ENCODE data around the gene MYH15. TPM values are rescaled to one million over a fixed set of nuclear protein-coding genes. Genes with fewer than 3 reads are reported as not detected.

MYH15 gene
- total and polyA plus RNA-seq, 2 of the 8 experiments (the other 6 are each of a cell fraction or from before 2014, with no cell fraction given), result under 0.01 TPM; not detected in 1

DNA sequence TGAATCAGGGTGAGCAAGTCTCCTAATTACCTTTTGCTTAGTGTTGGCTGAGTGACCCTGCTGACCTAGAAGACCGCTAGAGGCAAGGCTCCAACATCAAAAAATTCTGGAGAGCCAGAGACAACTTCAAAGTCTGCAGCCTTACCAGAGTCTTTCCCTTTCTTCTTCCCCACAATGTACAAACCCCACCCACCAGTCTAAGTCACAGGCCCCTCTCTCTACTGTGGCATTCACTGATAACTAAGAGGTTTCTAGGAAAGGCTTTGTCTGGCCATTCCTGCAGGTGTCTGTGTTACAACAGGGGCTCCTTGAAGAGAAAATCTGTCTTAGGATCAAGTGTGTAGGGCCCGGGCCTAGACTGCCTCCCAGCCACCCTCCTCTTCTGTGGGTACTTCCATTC lies 525 bp downstream of the MYH15 start:
- Histone ChIP-seq H3K23ac (ENCODE audit: insufficient read length) (no peak overlapping the region), H4K8ac (ENCODE audit: extremely low read depth, insufficient read depth, low read length) (no peak overlapping the region), H3K79me2 (ENCODE audit: control insufficient read depth in 1 of 2, insufficient read depth in 2 of 2, low read length in 2 of 2) (no peaks in the 10 kb centered on the region), H4K91ac (replicated peaks; ENCODE audit: insufficient read length, low read length) (no peak overlapping the region), H3K4ac (replicated peaks; ENCODE audit: insufficient read length, low read depth, low read length) (no peak overlapping the region), H3K27me3 (replicated peaks in 1 of 4; ENCODE audit: control insufficient read depth in 3 of 4, extremely low read depth in 1 of 4, insufficient read depth in 3 of 4, low read length in 3 of 4) (peaks cover 0 to 2% (median 0%) of the 10 kb centered on the region in 4 experiments; a peak in 1 of 7 replicates), H2BK20ac (ENCODE audit: low read length) (no peak overlapping the region), H2BK120ac (replicated peaks; ENCODE audit: low read depth, low read length) (no peak overlapping the region), H4K5ac (ENCODE audit: insufficient read length, low read depth, low read length) (no peak overlapping the region), H2AFZ (ENCODE audit: low read length) (no peak overlapping the region), H2BK5ac (ENCODE audit: low read depth, low read length) (no peak overlapping the region), H3K27ac (ENCODE audit: low read depth, low read length) (no peak overlapping the region), H4K20me1 (replicated peaks in 1 of 2; ENCODE audit: control insufficient read depth in 1 of 2, insufficient read depth in 2 of 2, low read length in 2 of 2) (no peaks in the 10 kb centered on the region), H3K14ac (ENCODE audit: insufficient read length) (no peak overlapping the region), H2BK12ac (ENCODE audit: low read depth, low read length) (no peak overlapping the region), H3K56ac (replicated peaks; ENCODE audit: insufficient read length, low read depth, low read length) (no peak overlapping the region), H3K4me3 (ENCODE audit: extremely low read depth in 1 of 4, insufficient read depth in 2 of 4, low read depth in 3 of 4, low read length in 4 of 4) (no peak overlapping the region), H3K23me2 (ENCODE audit: low read depth, low read length) (no peaks in the 10 kb centered on the region), H3K4me2 (ENCODE audit: insufficient read depth in 1 of 2, low read depth in 2 of 2, low read length in 2 of 2) (no peak overlapping the region), H2BK15ac (ENCODE audit: low read length) (no peak overlapping the region), H3K79me1 (ENCODE audit: low read depth, low read length) (no peaks in the 10 kb centered on the region), H2AK5ac (ENCODE audit: low read depth, low read length) (no peak overlapping the region), H3K36me3 (ENCODE audit: control insufficient read depth in 2 of 4, insufficient read depth in 4 of 4, low read length in 3 of 4) (no peaks in the 10 kb centered on the region), H3K9ac (replicated peaks in 1 of 4; ENCODE audit: extremely low read depth in 1 of 4, low read depth in 3 of 4, low read length in 3 of 4) (no peak overlapping the region), H3K18ac (ENCODE audit: extremely low read depth, low read length) (no peak overlapping the region), H3K4me1 (replicated peaks in 1 of 4; ENCODE audit: control insufficient read depth in 3 of 4, insufficient read depth in 4 of 4, low read length in 3 of 4) (no peaks in the 10 kb centered on the region), H3K9me3 (ENCODE audit: insufficient read depth in 2 of 2, low read depth in 1 of 2, low read length in 1 of 2) (no peaks in the 10 kb centered on the region)
- POLR2A ChIA-PET (ENCODE audit: partially characterized antibody), result no interaction called here
- DNase-seq (ENCODE audit: low read depth in 1 of 2, low spot score in 2 of 2), result no peak
- WGBS, 2 experiments (ENCODE audit: extremely low coverage in 1 of 2, insufficient coverage in 1 of 2, insufficient read length in 1 of 2, insufficient replicate concordance in 2 of 2, low coverage in 1 of 2, low lambda C conversion rate in 2 of 2, missing lambda C conversion rate in 1 of 2), result 95% methylated on average over 2 of the region's 2 CpGs; no CpG with 5 or more reads in 1 of the 2 experiments
- FAIRE-seq, result no peak
- TF ChIP-seq HDAC2 (IDR thresholded peaks at IDR 0.05; ENCODE audit: borderline replicate concordance in 1 of 2, low read depth in 2 of 2, low read length in 2 of 2), result no peak
- no peak for TF ChIP-seq ASH2L (IDR thresholded peaks at IDR 0.05; ENCODE audit: low read length)
- no peak for TF ChIP-seq EZH2 (IDR thresholded peaks at IDR 0.05; ENCODE audit: low read depth, low read length, severe bottlenecking)
- no peak for TF ChIP-seq CEBPB (IDR thresholded peaks at IDR 0.05; ENCODE audit: low read depth, low read length)
- no peak for TF ChIP-seq CHD2 (IDR thresholded peaks at IDR 0.05; ENCODE audit: low read length)
- no peak for TF ChIP-seq TEAD4 (IDR thresholded peaks at IDR 0.05; ENCODE audit: low read depth, low read length)
- no peak for TF ChIP-seq BACH1 (IDR thresholded peaks at IDR 0.05; ENCODE audit: low read length)
- no peak for TF ChIP-seq SP1 (IDR thresholded peaks at IDR 0.05; ENCODE audit: low read depth, low read length)
- TF ChIP-seq HDAC6 (IDR thresholded peaks at IDR 0.05; ENCODE audit: low read depth, low read length), result no peak
- no peak for TF ChIP-seq RFX5 (IDR thresholded peaks at IDR 0.05; ENCODE audit: borderline replicate concordance, low read depth, low read length)
- TF ChIP-seq MAFK (IDR thresholded peaks at IDR 0.05; ENCODE audit: low read depth, low read length), result no peak
- TF ChIP-seq, protein P1, sequence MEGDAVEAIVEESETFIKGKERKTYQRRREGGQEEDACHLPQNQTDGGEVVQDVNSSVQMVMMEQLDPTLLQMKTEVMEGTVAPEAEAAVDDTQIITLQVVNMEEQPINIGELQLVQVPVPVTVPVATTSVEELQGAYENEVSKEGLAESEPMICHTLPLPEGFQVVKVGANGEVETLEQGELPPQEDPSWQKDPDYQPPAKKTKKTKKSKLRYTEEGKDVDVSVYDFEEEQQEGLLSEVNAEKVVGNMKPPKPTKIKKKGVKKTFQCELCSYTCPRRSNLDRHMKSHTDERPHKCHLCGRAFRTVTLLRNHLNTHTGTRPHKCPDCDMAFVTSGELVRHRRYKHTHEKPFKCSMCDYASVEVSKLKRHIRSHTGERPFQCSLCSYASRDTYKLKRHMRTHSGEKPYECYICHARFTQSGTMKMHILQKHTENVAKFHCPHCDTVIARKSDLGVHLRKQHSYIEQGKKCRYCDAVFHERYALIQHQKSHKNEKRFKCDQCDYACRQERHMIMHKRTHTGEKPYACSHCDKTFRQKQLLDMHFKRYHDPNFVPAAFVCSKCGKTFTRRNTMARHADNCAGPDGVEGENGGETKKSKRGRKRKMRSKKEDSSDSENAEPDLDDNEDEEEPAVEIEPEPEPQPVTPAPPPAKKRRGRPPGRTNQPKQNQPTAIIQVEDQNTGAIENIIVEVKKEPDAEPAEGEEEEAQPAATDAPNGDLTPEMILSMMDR (IDR thresholded peaks at IDR 0.05; ENCODE audit: control extremely low read depth in 1 of 3, insufficient read depth in 1 of 3, low read depth in 1 of 3, low read length in 3 of 3), result no peak
- TF ChIP-seq POU5F1 (IDR thresholded peaks at IDR 0.05; ENCODE audit: low read depth, low read length), result no peak
- CTCF ChIA-PET (ENCODE audit: partially characterized antibody), result interaction anchor here (1.1 kb wide), 1 partner anchor 32 kb away, joined by 3 read pairs; no protein-coding TSS in a partner anchor
